Measurements from ENCODE around the gene TMEM35B. TPM values are rescaled to one million over a fixed set of nuclear protein-coding genes. Genes with fewer than 3 reads are reported as not detected.

TMEM35B gene
- total RNA-seq: 10 to 100 TPM; 30.4 to 31.0 TPM

GRCh38 chr1:34984793-34985608 is at the start of gene TMEM35B:
TMEM35B (minus strand) TSS chr1:34985347; CDS start chr1:34985305, 42 bp downstream.

Other genes starting within 250 kb of the TMEM35B start
- gene GJB5, start 230.3 kb downstream of the TMEM35B start, total RNA-seq: not detected
- gene GJB4, start 225.6 kb downstream of the TMEM35B start, total RNA-seq: not detected
- gene GJB3, start 204.1 kb downstream of the TMEM35B start, total RNA-seq: not detected
- gene GJA4, start 192.3 kb downstream of the TMEM35B start, total RNA-seq: not detected
- 10 to 100 TPM; 45.9 to 47.3 TPM for gene SMIM12, start 125.6 kb downstream of the TMEM35B start, total RNA-seq
- gene DLGAP3, start 55.7 kb downstream of the TMEM35B start, total RNA-seq: under 1 TPM; 0.31 to 0.76 TPM
- 10 to 100 TPM; 23.0 to 25.0 TPM for gene ZMYM6, start 46.6 kb upstream of the TMEM35B start, total RNA-seq
- gene ZMYM1, start 94.0 kb upstream of the TMEM35B start, total RNA-seq: 10 to 100 TPM; 10.9 to 14.2 TPM
- gene SFPQ, start 207.8 kb upstream of the TMEM35B start, total RNA-seq: 100 to 1,000 TPM; 338 to 354 TPM

All from activated naive CD4-positive, alpha-beta T cell treated with anti-CD3 and anti-CD28 coated beads, Interleukin-2, amount 10 ng/mL, durations not matched to agents 5 hours and 36 hours (primary cell).